DND-41 (cell line): Measurements from ENCODE around the gene CD177.

ENCODE experiments used
- ATAC-seq: fragments of 200-7000 bp; cut with Tn5 transposase; 3 replicates; pipeline ENCODE4 v1.9.1; 2021; ENCODE audit warnings: low read depth; ENCODE audit not compliant: insufficient read depth
- DNase-seq: peaks from one replicate; pipeline ENCODE4 v3.0.0-alpha.2; 2020
- H2AFZ ChIP-seq: 2 replicates; pipeline ENCODE4 v1.6.0; 2012; ENCODE audit warnings: low read depth, low read length
- H3K27ac ChIP-seq: 2 replicates; pipeline ENCODE4 v1.5.1; 2012; ENCODE audit warnings: low read length, inconsistent platforms
- H3K27me3 ChIP-seq: fragments of 200-600 bp; sonication (generic); 2 replicates; pipeline ENCODE4 v1.6.0; 2012; ENCODE audit warnings: low read length, mild to moderate bottlenecking, inconsistent platforms; ENCODE audit not compliant: insufficient read depth, poor library complexity
- H3K36me3 ChIP-seq: 2 replicates; pipeline ENCODE4 v1.5.1; 2012; ENCODE audit warnings: low read length, inconsistent platforms; ENCODE audit not compliant: insufficient read depth
- H3K4me1 ChIP-seq: 2 replicates; pipeline ENCODE4 v1.5.1; 2012; ENCODE audit warnings: mild to moderate bottlenecking, low read length; ENCODE audit not compliant: insufficient read depth
- H3K4me2 ChIP-seq: 2 replicates; pipeline ENCODE4 v1.6.0; 2012; ENCODE audit warnings: mild to moderate bottlenecking, moderate library complexity, low read length, inconsistent platforms; ENCODE audit not compliant: insufficient read depth
- H3K4me3 ChIP-seq, 2 experiments: fragments of 200-600 bp in 1 of 2; shearing (Covaris generic) in 1 of 2; 2 replicates each; pipeline ENCODE4 v1.5.1; 2012 to 2016; ENCODE audit warnings: inconsistent platforms in 2 of 2, low read length in 2 of 2, mild to moderate bottlenecking in 2 of 2, low read depth in 1 of 2, moderate library complexity in 1 of 2
- H3K79me2 ChIP-seq: 2 replicates; pipeline ENCODE4 v1.6.0; 2012; ENCODE audit warnings: low read length, inconsistent platforms; ENCODE audit not compliant: insufficient read depth
- H3K9ac ChIP-seq: 2 replicates; pipeline ENCODE4 v1.6.0; 2012; ENCODE audit warnings: low read depth, mild to moderate bottlenecking, inconsistent platforms, low read length, moderate library complexity
- H3K9me3 ChIP-seq: 2 replicates; pipeline ENCODE4 v1.5.1; 2012; ENCODE audit warnings: low read length, moderate library complexity, mild to moderate bottlenecking, inconsistent platforms; ENCODE audit not compliant: insufficient read depth, severe bottlenecking
- H4K20me1 ChIP-seq: 2 replicates; pipeline ENCODE4 v1.6.0; 2012; ENCODE audit warnings: low read length; ENCODE audit not compliant: insufficient read depth
- CTCF ChIP-seq: IDR thresholded peaks from 2 replicates; pipeline ENCODE4 v1.5.1; 2012; ENCODE audit warnings: borderline replicate concordance, low read length, moderate library complexity, mild to moderate bottlenecking; ENCODE audit not compliant: poor library complexity, severe bottlenecking; ENCODE audit errors: extremely low read depth
- EZH2 ChIP-seq: IDR thresholded peaks from 3 replicates; pipeline ENCODE4 v1.6.1; 2012; ENCODE audit warnings: borderline replicate concordance, low read depth, mild to moderate bottlenecking, moderate library complexity, low read length, inconsistent platforms; ENCODE audit not compliant: severe bottlenecking

Gene CD177

GRCh38 chr19:43395561-43395960, 42.1 kb downstream of the CD177 start:
- H3K36me3 ChIP-seq: no peaks in the 10 kb centered on the region
- no peak overlapping the region for H3K4me3 ChIP-seq
- H3K4me1 ChIP-seq: no peaks in the 10 kb centered on the region
- no peaks in the 10 kb centered on the region for H3K9me3 ChIP-seq
- no peak overlapping the region for H3K4me2 ChIP-seq
- no peak overlapping the region for H2AFZ ChIP-seq
- TF ChIP-seq EZH2 (no peak), CTCF (no peak)
- no peak overlapping the region for H3K27ac ChIP-seq
- DNase-seq (no peak), ATAC-seq (no peak)
- no peaks in the 10 kb centered on the region for H3K27me3 ChIP-seq
- no peaks in the 10 kb centered on the region for H3K79me2 ChIP-seq
- H4K20me1 ChIP-seq: no peaks in the 10 kb centered on the region
- no peak overlapping the region for H3K9ac ChIP-seq

- Histone ChIP-seq H3K36me3 (no peaks in the 10 kb centered on the region), H3K4me1 (no peaks in the 10 kb centered on the region), H3K9me3 (no peaks in the 10 kb centered on the region), H3K27ac (no peak overlapping the region), H3K4me3 (no peak overlapping the region), H3K79me2 (no peaks in the 10 kb centered on the region), H3K9ac (no peak overlapping the region), H3K27me3 (no peaks in the 10 kb centered on the region), H3K4me2 (no peak overlapping the region), H2AFZ (no peak overlapping the region), H4K20me1 (no peaks in the 10 kb centered on the region)
- TF ChIP-seq EZH2: no peak
- ATAC-seq: no peak
- DNase-seq: no peak
These were observed 52.8 kb downstream of the CD177 start for GRCh38 chr19:43406297-43406696.

GRCh38 chr19:43407416-43408005, 54.0 kb downstream of the CD177 start:
- Histone ChIP-seq H3K9me3 (no peaks in the 10 kb centered on the region), H3K27me3 (no peaks in the 10 kb centered on the region), H3K4me1 (no peaks in the 10 kb centered on the region), H3K9ac (no peak overlapping the region), H4K20me1 (no peaks in the 10 kb centered on the region), H3K79me2 (no peaks in the 10 kb centered on the region), H3K36me3 (no peaks in the 10 kb centered on the region), H3K4me2 (no peak overlapping the region), H3K4me3 (no peak overlapping the region), H2AFZ (no peak overlapping the region), H3K27ac (no peak overlapping the region)
- ATAC-seq (no peak), DNase-seq (no peak)
- TF ChIP-seq CTCF (no peak), EZH2 (no peak)

GRCh38 chr19:43408043-43408442, 54.6 kb downstream of the CD177 start:
- H2AFZ ChIP-seq: no peak overlapping the region
- no peak overlapping the region for H3K4me2 ChIP-seq
- DNase-seq: no peak
- H3K9ac ChIP-seq: no peak overlapping the region
- H3K4me3 ChIP-seq: no peak overlapping the region
- no peaks in the 10 kb centered on the region for H3K4me1 ChIP-seq
- TF ChIP-seq EZH2 (no peak), CTCF (no peak)
- no peaks in the 10 kb centered on the region for H3K36me3 ChIP-seq
- H3K9me3 ChIP-seq: no peaks in the 10 kb centered on the region
- H3K27me3 ChIP-seq: no peaks in the 10 kb centered on the region
- H3K27ac ChIP-seq: no peak overlapping the region
- no peaks in the 10 kb centered on the region for H4K20me1 ChIP-seq
- no peak for ATAC-seq
- H3K79me2 ChIP-seq: no peaks in the 10 kb centered on the region
